Upper lobe of left lung (tissue), 6 donors: Measurements from ENCODE around the gene POC5. TPM values are rescaled to one million over a fixed set of nuclear protein-coding genes. Genes with fewer than 3 reads are reported as not detected.
A peak's percentile ranks its signal among the peaks of the same experiment; 100 is the strongest.
"Not testable (repeated sequence)": the region's sequence is repeated elsewhere in the genome, so short reads cannot be mapped to it uniquely, and the experiment has no call there.

Source experiments
- ATAC-seq, 2 donors: fragments of 200-7000 bp; cut with Tn5 transposase; one replicate each; pipeline ENCODE4 v1.9.1; 2022; ENCODE audit warnings: mild to moderate bottlenecking in 2 of 2, moderate library complexity in 2 of 2; ENCODE audit not compliant: low FRiP score in 2 of 2
- DNase-seq, 2 donors: peaks; one replicate each; pipeline ENCODE4 v3.0.0-alpha.2; 2019 to 2020
- H3K27ac ChIP-seq, 4 donors: fragments of 200-600 bp; sonication (generic); one replicate each; pipeline ENCODE4 v1.5.1; 2016 to 2019
- H3K27me3 ChIP-seq, 4 donors: fragments of 200-600 bp; sonication (generic); one replicate each; pipeline ENCODE4 v1.5.1; 2017 to 2019
- H3K36me3 ChIP-seq, 4 donors: fragments of 200-600 bp; sonication (generic); one replicate each; pipeline ENCODE4 v1.5.1; 2016 to 2019
- H3K4me1 ChIP-seq, 4 donors: fragments of 200-600 bp; sonication (generic); one replicate each; pipeline ENCODE4 v1.5.1; 2018 to 2019
- H3K4me3 ChIP-seq, 4 donors: fragments of 200-600 bp; sonication (generic); one replicate each; pipeline ENCODE4 v1.5.1; 2017 to 2019; ENCODE audit warnings: mild to moderate bottlenecking in 2 of 4, moderate library complexity in 1 of 4
- H3K9me3 ChIP-seq, 4 donors: fragments of 200-600 bp; sonication (generic); one replicate each; pipeline ENCODE4 v1.5.1; 2018 to 2019
- CTCF ChIP-seq, 6 experiments: fragments of 450-650 bp in 4 of 6; fragments of 200-600 bp in 2 of 6; sonication (generic) in 2 of 6; IDR thresholded peaks; one replicate each; pipeline ENCODE4 v1.5.1; 2016 to 2019; ENCODE audit warnings: antibody characterized with exemption in 6 of 6
- EP300 ChIP-seq, 4 donors: sonication (generic); formaldehyde crosslinking; IDR thresholded peaks; one replicate each; pipeline ENCODE4 v1.5.1; 2017; ENCODE audit warnings: antibody characterized with exemption in 4 of 4, control low read depth in 2 of 4
- POLR2A ChIP-seq, 4 donors: fragments of 450-650 bp; IDR thresholded peaks; one replicate each; pipeline ENCODE4 v1.5.1; 2016 to 2017; ENCODE audit warnings: antibody characterized with exemption in 4 of 4, mild to moderate bottlenecking in 2 of 4
- POLR2AphosphoS5 ChIP-seq, 2 donors: sonication (generic); formaldehyde crosslinking; IDR thresholded peaks; one replicate each; pipeline ENCODE4 v1.5.1; 2017; ENCODE audit warnings: antibody characterized with exemption in 2 of 2
- WGBS, 2 donors: methylation state at CpG; one replicate each; pipeline ENCODE4 v1.1.5; 2017 to 2018; 5-methylcytosine and 5-hydroxymethylcytosine counted together
- total RNA-seq, 6 donors: library from RNA; depleted of rRNA in 4 of 6; stranded (reverse); fragments of >200 nt in 4 of 6; gene quantifications; one replicate each; pipeline versions ENCODE4 v1.1.0 to v1.2.1, GENCODE V29; 2016 to 2021
- donor health status: DM: no; HTN: no; CAD: no; lungs with moderate emphysema.
- donor health status: DM: no; HTN: yes; CAD: no; lungs with severe emphysema.

Gene POC5
- total RNA-seq, 6 donors from 2014 or later: 8.9 to 46.2 (median 12.2) TPM

DNA sequence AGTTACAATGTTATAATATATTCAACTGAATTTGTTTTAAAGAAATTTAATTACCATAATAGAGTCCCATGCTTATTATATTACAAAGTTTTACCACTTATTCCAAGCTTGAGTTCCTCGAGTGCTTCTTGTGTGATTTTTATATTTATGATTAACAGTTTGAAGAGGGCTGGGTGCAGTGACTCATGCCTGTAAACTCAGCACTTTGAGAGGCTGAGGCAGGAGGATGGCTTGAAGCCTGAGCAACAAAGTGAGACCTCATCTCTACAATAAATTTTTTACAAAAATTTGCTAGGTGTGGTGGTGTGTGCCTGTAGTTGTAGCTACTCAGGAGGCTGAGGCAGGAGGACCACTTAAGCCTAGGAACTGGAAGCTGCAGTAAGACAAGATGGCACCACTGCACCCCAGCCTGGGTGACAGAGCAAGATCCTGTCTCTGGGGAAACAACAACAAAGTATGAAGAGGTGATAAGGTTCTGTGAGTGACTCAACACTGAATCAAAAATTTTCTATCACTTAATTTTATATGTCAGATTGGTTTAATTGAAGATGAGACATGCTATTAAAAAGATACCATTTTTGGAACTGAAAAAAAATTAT lies 9.2 kb downstream of the POC5 start:
- Histone ChIP-seq H3K9me3 (no peaks in the 10 kb centered on the region), H3K36me3 (peaks cover 0 to 23% (median 8%) of the 10 kb centered on the region in 4 donors), H3K27ac (no peak overlapping the region), H3K4me3 (no peak overlapping the region), H3K27me3 (no peaks in the 10 kb centered on the region), H3K4me1 (no peaks in the 10 kb centered on the region)
- ATAC-seq: no peak
- no peak for TF ChIP-seq POLR2A (IDR thresholded peaks at IDR 0.05)
- TF ChIP-seq EP300 (IDR thresholded peaks at IDR 0.05): no peak
- no peak for TF ChIP-seq CTCF (IDR thresholded peaks at IDR 0.05)
- no peak for TF ChIP-seq POLR2AphosphoS5 (IDR thresholded peaks at IDR 0.05)
- 52 to 64% methylated on average over 1 of the region's 1 CpG for WGBS, 2 donors
- DNase-seq: peak in 1 of 2 donors; percentile 32

GRCh38 chr5:75706775-75707174 lies 10.5 kb downstream of the POC5 start:
- Histone ChIP-seq H3K4me3 (no peak overlapping the region), H3K27me3 (no peaks in the 10 kb centered on the region), H3K4me1 (no peaks in the 10 kb centered on the region), H3K9me3 (no peaks in the 10 kb centered on the region), H3K36me3 (peaks cover 0 to 32% (median 19%) of the 10 kb centered on the region in 4 donors), H3K27ac (no peak overlapping the region)
- 91 to 92% methylated on average over 3 of the region's 3 CpGs for WGBS, 2 donors
- TF ChIP-seq POLR2A (IDR thresholded peaks at IDR 0.05): no peak
- no peak for TF ChIP-seq EP300 (IDR thresholded peaks at IDR 0.05)
- no peak for TF ChIP-seq CTCF (IDR thresholded peaks at IDR 0.05)
- no peak for TF ChIP-seq POLR2AphosphoS5 (IDR thresholded peaks at IDR 0.05)
- ATAC-seq: no peak
- no peak for DNase-seq

DNA sequence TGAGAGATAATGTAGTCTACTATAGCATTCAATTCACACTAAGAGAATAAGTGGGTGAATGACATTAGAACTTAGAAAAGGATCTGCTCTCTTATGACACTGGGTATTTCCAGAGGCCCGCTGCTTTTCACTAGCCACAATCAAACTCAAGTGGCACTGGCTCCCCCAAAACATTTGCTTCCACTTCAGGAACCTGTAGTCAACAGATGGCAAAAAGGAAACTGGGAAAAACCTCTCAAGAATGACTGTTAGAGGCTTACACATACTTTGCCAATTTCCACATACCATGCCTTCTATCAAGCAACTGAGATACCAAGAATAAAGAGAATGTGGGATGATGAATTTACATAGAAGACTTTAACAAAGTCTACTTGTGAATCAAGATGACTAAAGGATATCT lies 11.2 kb downstream of the POC5 start:
- Histone ChIP-seq H3K4me1 (no peaks in the 10 kb centered on the region), H3K4me3 (no peak overlapping the region), H3K36me3 (peaks cover 0 to 32% (median 19%) of the 10 kb centered on the region in 4 donors), H3K27me3 (no peaks in the 10 kb centered on the region), H3K27ac (no peak overlapping the region), H3K9me3 (no peaks in the 10 kb centered on the region)
- no peak for ATAC-seq
- TF ChIP-seq CTCF (IDR thresholded peaks at IDR 0.05) (no peak), EP300 (IDR thresholded peaks at IDR 0.05) (no peak)
- 44 to 78% methylated on average over 1 of the region's 1 CpG for WGBS, 2 donors
- DNase-seq: no peak

DNA sequence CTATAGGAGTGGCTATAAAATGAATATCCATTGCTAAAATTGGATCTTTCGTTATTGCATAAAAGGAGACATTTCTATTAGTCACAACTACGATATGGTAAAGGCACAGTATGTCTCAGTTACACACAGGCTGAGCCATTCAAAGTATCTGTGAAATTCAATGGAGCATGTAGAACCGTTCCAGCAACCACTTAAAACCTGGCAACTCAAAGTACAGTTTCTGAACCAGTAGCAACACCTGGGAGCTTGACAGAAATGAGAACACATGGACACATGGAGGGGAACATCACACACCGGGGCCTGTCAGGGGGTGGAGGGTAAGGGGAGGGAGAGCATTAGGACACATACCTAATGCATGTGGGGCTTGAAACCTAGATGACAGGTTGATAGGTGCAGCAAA lies 15.4 kb downstream of the POC5 start:
- TF ChIP-seq POLR2AphosphoS5 (IDR thresholded peaks at IDR 0.05): no peak
- no peak for TF ChIP-seq CTCF (IDR thresholded peaks at IDR 0.05)

GRCh38 chr5:75695472-75696351 lies 21.5 kb downstream of the POC5 start:
- not testable (repeated sequence) for H3K27me3 ChIP-seq, ATAC-seq, H3K9me3 ChIP-seq, H3K4me1 ChIP-seq, DNase-seq, H3K4me3 ChIP-seq, H3K27ac ChIP-seq
- H3K36me3 ChIP-seq: peaks cover 0 to 25% (median 6%) of the 10 kb centered on the region in 4 donors
- WGBS, 2 donors: 90% methylated on average over 21 to 22 of the region's 22 CpGs

More for the DNA sequence above, 15.4 kb downstream of the POC5 start:
- Histone ChIP-seq H3K27ac (no peak overlapping the region), H3K4me3 (no peak overlapping the region), H3K27me3 (no peaks in the 10 kb centered on the region), H3K36me3 (peaks cover 0 to 32% (median 19%) of the 10 kb centered on the region in 4 donors), H3K9me3 (no peaks in the 10 kb centered on the region), H3K4me1 (no peaks in the 10 kb centered on the region)
- ATAC-seq (no peak), DNase-seq (no peak)
- WGBS, 2 donors: 90 to 94% methylated on average over 4 of the region's 4 CpGs
